ENCODE data around the gene ADGRL2.

The ADGRL2 gene

GRCh38 chr1:81998165-81998564 lies 197.4 kb downstream of the ADGRL2 start:
- no peak for DNase-seq (ENCODE audit: low read depth)

GRCh38 chr1:81999364-81999763 lies 198.6 kb downstream of the ADGRL2 start:
- DNase-seq (ENCODE audit: low read depth): no peak

GRCh38 chr1:82000221-82000620 lies 199.5 kb downstream of the ADGRL2 start:
- no peak for DNase-seq (ENCODE audit: low read depth)

GRCh38 chr1:82001345-82001744 lies 200.6 kb downstream of the ADGRL2 start:
- no peak for DNase-seq (ENCODE audit: low read depth)

DNA sequence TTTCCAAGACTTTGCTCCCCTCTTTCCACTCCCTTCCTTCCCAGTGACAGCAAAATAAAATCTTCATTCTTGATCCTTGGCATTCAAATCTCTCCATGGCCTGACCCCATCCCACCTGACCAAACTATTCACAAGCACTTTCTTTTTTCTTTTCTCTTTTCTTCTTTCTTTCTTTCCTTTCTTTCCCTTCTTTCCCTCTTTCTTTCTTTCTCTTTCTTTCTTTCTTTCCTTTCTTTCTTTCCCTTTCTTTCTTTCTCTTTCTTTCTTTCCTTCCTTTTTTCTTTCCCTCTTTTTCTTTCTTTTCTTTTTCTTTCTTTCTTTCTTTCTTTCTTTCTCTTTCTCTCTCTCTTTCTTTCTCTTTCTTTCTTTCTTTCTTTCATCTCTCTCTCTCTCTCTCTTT lies 207.1 kb downstream of the ADGRL2 start:
- DNase-seq (ENCODE audit: low read depth): no peak

DNA sequence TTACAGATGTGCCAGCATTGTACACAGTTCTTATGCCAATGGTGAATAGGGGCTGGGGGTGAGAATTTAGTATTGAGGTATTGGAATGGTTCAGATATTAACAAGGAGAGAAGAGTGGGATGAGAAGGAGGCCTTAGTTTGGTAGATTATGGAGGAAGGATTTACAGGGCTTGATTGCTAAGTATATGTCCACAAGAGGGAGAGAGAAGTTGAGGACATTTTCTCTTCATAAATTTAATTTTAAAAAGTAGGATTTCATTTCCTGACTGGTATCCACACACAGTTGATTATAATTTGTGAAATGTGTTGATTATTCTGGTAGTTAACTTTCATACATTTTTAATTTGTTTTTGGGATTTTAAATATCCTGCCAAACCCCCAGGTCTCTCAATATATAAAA lies 213.0 kb downstream of the ADGRL2 start:
- DNase-seq (ENCODE audit: low read depth): no peak

- DNase-seq (ENCODE audit: low read depth): no peak
These were observed 214.7 kb downstream of the ADGRL2 start for GRCh38 chr1:82015444-82015843.

- DNase-seq (ENCODE audit: low read depth): no peak
These were observed 217.6 kb downstream of the ADGRL2 start for GRCh38 chr1:82018319-82018718.

DNA sequence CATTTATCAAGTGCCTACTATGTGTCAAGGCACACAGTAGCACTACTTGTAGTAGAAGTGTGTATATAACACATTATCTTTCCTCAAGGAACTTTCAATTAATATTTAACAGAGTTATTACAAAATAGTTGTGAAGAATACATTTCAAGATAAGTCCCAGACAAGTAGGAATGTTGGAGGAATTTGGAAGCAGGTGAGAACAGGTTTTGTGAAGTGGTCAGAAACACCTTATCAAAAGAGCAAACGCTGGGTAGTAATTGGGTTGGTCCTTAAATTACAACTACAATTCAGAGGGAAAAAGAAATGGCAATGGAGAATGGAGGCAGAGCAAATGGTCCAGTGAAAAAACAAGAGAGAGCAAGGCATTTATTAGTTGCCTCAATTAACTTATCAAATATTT lies 218.8 kb downstream of the ADGRL2 start:
- DNase-seq (ENCODE audit: low read depth): no peak

- no peak for DNase-seq (ENCODE audit: low read depth)
These were observed 230.1 kb downstream of the ADGRL2 start for GRCh38 chr1:82030830-82031229.

DNA sequence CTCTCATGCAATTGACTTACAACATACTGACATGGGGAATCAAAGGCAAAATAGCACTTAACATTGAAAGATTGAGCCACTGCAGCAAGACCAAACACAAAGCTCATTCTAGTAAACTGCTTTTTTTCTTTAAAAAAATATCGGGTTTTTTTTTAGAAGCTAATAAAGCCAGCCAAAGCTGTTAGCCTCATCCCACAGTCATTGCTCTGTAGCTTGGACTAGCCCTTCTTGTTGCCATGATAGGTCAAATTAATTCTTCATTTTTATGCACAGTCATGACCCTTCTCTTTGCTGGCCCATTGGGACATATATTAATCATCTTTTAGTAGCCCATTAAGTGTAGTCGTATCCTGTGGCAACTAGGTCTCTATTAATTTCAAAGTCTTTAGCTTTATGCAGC lies 231.3 kb downstream of the ADGRL2 start:
- no peak for DNase-seq (ENCODE audit: low read depth)

DNA sequence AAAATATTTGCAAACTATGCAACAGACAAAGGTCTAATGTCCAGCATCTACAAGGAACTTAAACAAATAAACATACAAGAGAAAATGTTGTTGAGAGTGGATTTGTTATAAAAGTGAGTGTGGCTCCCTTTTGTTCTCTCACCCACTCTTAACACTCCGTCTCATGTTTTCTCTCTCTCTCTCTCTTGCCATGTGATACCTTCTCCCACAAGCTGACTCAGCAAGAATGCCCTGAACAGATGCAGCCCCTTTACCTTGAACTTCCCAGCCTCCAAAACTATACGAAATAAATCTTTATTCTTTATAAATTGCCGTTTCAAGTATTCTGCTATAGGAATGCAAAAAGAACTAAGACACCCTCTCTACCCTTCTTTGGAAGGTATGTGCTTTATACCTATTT lies 234.1 kb downstream of the ADGRL2 start:
- DNase-seq (ENCODE audit: low read depth): no peak
